Left lung (tissue), 14 donors: Measurements from ENCODE around the gene CTNNA3. TPM values are rescaled to one million over a fixed set of nuclear protein-coding genes. Genes with fewer than 3 reads are reported as not detected.

Experiments used
- ATAC-seq: fragments of 200-7000 bp; cut with Tn5 transposase; one replicate; pipeline ENCODE4 v1.9.1; 2020; ENCODE audit warnings: moderate library complexity
- DNase-seq, 4 donors: peaks; one replicate each; pipeline ENCODE4 v3.0.0-alpha.2; 2013 to 2020
- H3K27ac ChIP-seq, 2 donors: fragments of 200-600 bp; sonication (generic) in 1 of 2; one replicate each; pipeline versions ENCODE4 v1.5.0 to v1.8.0; 2020 to 2021
- H3K27me3 ChIP-seq, 2 donors: fragments of 200-600 bp; sonication (generic) in 1 of 2; one replicate each; pipeline versions ENCODE4 v1.5.0 to v1.8.0; 2020 to 2021
- H3K36me3 ChIP-seq, 2 donors: fragments of 200-600 bp; sonication (generic) in 1 of 2; one replicate each; pipeline versions ENCODE4 v1.5.0 to v1.8.0; 2020 to 2021
- H3K4me1 ChIP-seq, 2 donors: fragments of 200-600 bp; one replicate each; pipeline ENCODE4 v1.8.0; 2021
- H3K4me3 ChIP-seq, 2 donors: fragments of 200-600 bp; sonication (generic) in 1 of 2; one replicate each; pipeline versions ENCODE4 v1.5.0 to v1.8.0; 2020 to 2021; ENCODE audit warnings: mild to moderate bottlenecking in 1 of 2
- H3K9me3 ChIP-seq, 2 donors: fragments of 200-600 bp; sonication (generic) in 1 of 2; one replicate each; pipeline versions ENCODE4 v1.5.0 to v1.8.0; 2020 to 2021
- CTCF ChIP-seq, 2 donors: fragments of 200-600 bp; sonication (generic) in 1 of 2; IDR thresholded peaks; one replicate each; pipeline versions ENCODE4 v1.5.0 to v1.8.0; 2021; ENCODE audit warnings: antibody characterized with exemption in 2 of 2
- intact Hi-C, 2 donors: fragments of 100-400 bp; cut with DNase I; formaldehyde crosslinking; loops; one replicate each; pipeline versions ENCODE4 v1.11.2 to v1.14.2; 2022
- long read RNA-seq, 12 donors: library from polyadenylated mRNA in 2 of 12; unstranded in 2 of 12; transcript quantifications; one replicate each; pipeline ENCODE4 v2.0.0 and lab custom pipeline, GENCODE V29; 2019 to 2026
- polyA plus RNA-seq, 6 donors: library from polyadenylated mRNA; unstranded; fragments of 120-200 nt; gene quantifications; one replicate each; pipeline ENCODE4 v1.2.1, GENCODE V29; 2013; ENCODE audit not compliant: insufficient read length in 6 of 6
- total RNA-seq, 2 donors: library from RNA; stranded (reverse); fragmentation: NEBNext Ultra II Directional; extraction: Animal tissue kit (Norgen Biotek cat#: 25700); gene quantifications; one replicate each; pipeline ENCODE4 v1.2.1, GENCODE V29; 2021
- donor health status: DM: no; HTN: yes; CAD: no.
- donor health status: DM: no; HTN: no; CAD: no.

The CTNNA3 gene
- total RNA-seq, result 1 to 10 TPM in 1 of 2 donors, not detected in 1; 1.1 TPM
- polyA plus RNA-seq, result 1 to 10 TPM; 4.6 to 8.2 (median 6.8) TPM
- long read RNA-seq, donor 1, result 0 reads
- long read RNA-seq, donor 2, result 0 reads
- long read RNA-seq, donor 3, result 0 reads
- long read RNA-seq, donor 4, result 0 reads
- long read RNA-seq, donor 5, result 0 reads
- long read RNA-seq, donor 6, result 0 reads
- long read RNA-seq, donor 7, result 0 reads
- long read RNA-seq, donor 8, result 0 reads
- long read RNA-seq, donor 9, result 0 reads
- long read RNA-seq, donor 10, result 0 reads
- long read RNA-seq, donor 11, partial matches to known transcripts, result 131 of 131 reads
- long read RNA-seq, donor 11, other reads (novel, unspliced or antisense), result 0 of 131 reads
- long read RNA-seq, donor 12, result 0 reads

DNA sequence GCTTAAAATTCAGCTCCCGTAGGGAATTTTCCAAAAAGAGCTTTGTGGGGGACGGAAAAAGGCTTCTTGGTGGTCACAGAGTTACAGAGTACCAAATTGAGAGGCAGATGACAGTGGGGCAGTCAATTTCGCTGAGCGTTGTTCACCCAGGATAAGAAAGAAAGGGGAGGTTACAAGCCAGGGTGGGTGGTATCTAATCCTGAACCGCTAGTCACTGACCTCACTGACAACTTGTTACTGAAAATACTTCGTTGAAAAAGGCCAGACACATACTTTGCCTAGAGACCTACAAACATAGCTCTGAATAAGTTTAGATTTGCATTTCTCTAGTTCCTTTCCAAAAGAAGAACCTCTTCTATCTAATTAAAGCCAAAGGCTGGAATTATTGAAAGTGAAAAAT, at the start of gene CTNNA3:
Gene CTNNA3, minus strand, starts transcription at position 167 of the 400 bp plus-strand sequence.
- peaks cover 3 to 10% of the 10 kb centered on the region in 2 donors for H3K27me3 ChIP-seq
- no peaks in the 10 kb centered on the region for H3K4me1 ChIP-seq
- H3K9me3 ChIP-seq, result no peaks in the 10 kb centered on the region
- H3K4me3 ChIP-seq, result no peak within 1 kb of the TSS
- H3K36me3 ChIP-seq, result no peaks in the 10 kb centered on the region
- DNase-seq (no peak), ATAC-seq (no peak)
- no peak within 1 kb of the TSS for H3K27ac ChIP-seq
- intact Hi-C loops, result loop anchor here in 1 of 2 donors (5.0 kb wide), 1 partner anchor 81 kb away; no protein-coding TSS in a partner anchor
- no peak for TF ChIP-seq CTCF (IDR thresholded peaks at IDR 0.05)

DNA sequence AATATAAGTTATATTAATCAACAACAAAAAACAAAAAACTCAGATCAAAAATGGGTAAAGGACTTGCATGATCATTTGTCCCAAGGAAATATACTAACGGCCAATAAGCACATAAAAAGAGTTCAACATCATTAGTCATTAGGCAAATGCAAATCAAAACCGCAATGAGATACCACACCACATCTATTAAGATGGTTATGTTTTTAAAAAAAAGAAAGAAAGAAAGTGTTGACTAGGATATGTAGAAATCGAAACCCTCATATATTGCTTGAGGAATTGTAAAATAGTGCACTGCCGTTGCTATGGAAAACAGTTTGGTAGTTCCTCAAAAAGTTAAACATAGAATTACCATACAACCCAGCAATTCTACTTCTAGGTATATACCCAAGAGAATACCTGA, 39.4 kb upstream of the CTNNA3 start:
- DNase-seq, result no peak
- Histone ChIP-seq H3K4me3 (no peak overlapping the region), H3K27me3 (no peaks in the 10 kb centered on the region), H3K36me3 (no peaks in the 10 kb centered on the region), H3K4me1 (no peaks in the 10 kb centered on the region), H3K27ac (no peak overlapping the region), H3K9me3 (no peaks in the 10 kb centered on the region)
- intact Hi-C loops, result no loop called here
- no peak for TF ChIP-seq CTCF (IDR thresholded peaks at IDR 0.05)
- no peak for ATAC-seq

GRCh38 chr10:67733511-67733910, 37.5 kb upstream of the CTNNA3 start:
- Histone ChIP-seq H3K4me1 (no peaks in the 10 kb centered on the region), H3K4me3 (no peak overlapping the region), H3K9me3 (no peaks in the 10 kb centered on the region), H3K27ac (no peak overlapping the region), H3K27me3 (no peaks in the 10 kb centered on the region), H3K36me3 (no peaks in the 10 kb centered on the region)
- intact Hi-C loops, result no loop called here
- no peak for DNase-seq
- no peak for TF ChIP-seq CTCF (IDR thresholded peaks at IDR 0.05)
- ATAC-seq, result no peak

DNA sequence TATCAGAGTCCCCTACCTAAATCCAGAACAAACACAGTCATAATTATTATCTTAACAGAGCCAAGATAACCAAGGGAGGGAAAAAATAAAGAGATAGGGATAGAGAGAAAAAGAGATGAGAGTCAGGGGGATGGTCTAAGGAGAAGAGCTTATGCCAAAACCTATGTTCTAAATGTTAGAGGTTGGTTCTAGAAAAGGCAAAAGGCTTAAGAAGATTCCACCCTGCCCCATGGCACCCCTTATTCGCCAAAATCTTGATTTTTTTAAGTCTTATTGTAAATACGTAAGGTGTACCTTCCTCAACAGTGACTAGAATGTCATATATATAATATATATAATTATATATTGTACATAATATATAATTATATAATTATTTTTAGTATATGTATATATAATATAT, 29.6 kb upstream of the CTNNA3 start:
- no peak for TF ChIP-seq CTCF (IDR thresholded peaks at IDR 0.05)
- H3K4me1 ChIP-seq, result no peaks in the 10 kb centered on the region
- no peak overlapping the region for H3K4me3 ChIP-seq
- H3K9me3 ChIP-seq, result no peaks in the 10 kb centered on the region
- no peaks in the 10 kb centered on the region for H3K27me3 ChIP-seq
- DNase-seq (no peak), ATAC-seq (no peak)
- H3K27ac ChIP-seq, result no peak overlapping the region
- H3K36me3 ChIP-seq, result no peaks in the 10 kb centered on the region
- intact Hi-C loops, result no loop called here

DNA sequence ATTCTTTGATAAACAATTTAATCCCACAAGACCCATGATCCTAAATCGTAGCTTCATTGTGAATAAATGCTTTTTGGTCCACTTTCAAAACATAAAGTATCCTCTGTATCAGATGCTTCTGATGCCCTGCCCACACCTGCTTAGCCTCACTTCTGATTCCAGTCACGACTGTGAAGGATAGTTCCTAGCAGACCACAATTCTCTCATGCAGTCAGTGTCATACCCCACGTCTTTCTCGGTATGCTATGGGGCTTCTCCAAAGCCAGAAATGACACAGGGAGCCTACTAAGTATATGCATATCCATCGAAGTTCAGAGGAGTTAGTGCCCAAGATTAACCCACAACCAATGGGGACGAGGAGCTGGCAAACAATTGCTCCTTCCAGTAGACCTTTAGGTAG, 27.6 kb upstream of the CTNNA3 start:
- H3K4me1 ChIP-seq, result no peaks in the 10 kb centered on the region
- no peak for DNase-seq
- TF ChIP-seq CTCF (IDR thresholded peaks at IDR 0.05), result no peak
- intact Hi-C loops, result no loop called here
- no peak for ATAC-seq
- H3K4me3 ChIP-seq, result no peak overlapping the region
- H3K27me3 ChIP-seq, result no peaks in the 10 kb centered on the region
- H3K27ac ChIP-seq, result no peak overlapping the region
- H3K36me3 ChIP-seq, result no peaks in the 10 kb centered on the region
- H3K9me3 ChIP-seq, result no peaks in the 10 kb centered on the region
